ENCODE results near the gene SDF2.

- TF ChIP-seq CTCF (IDR thresholded peaks at IDR 0.05) (no peak), POLR2A (IDR thresholded peaks at IDR 0.05) (no peak)
Measured at GRCh38 chr17:28624148-28624547, 37.6 kb downstream of the SDF2 start.
